HL-60/S4 (cell line): Measurements from ENCODE around the gene SMTNL2.
"Not testable (repeated sequence)": the region's sequence is repeated elsewhere in the genome, so short reads cannot be mapped to it uniquely, and the experiment has no call there.

ENCODE experiments used
- in situ Hi-C: fragments of 300-500 bp; cut with MboI; formaldehyde crosslinking; loops from 2 replicates; pipeline ENCODE4 v1.14.3; 2022; ENCODE audit warnings: low sequenced_read_pairs

The SMTNL2 gene

GRCh38 chr17:4559966-4560365, 24.4 kb upstream of the SMTNL2 start:
- in situ Hi-C loops: no loop called here

GRCh38 chr17:4560421-4560820, 23.9 kb upstream of the SMTNL2 start, which contains the start of gene GGT6:
GGT6 (minus strand) TSS chr17:4560577; CDS start chr17:4560521, 56 bp downstream.
- in situ Hi-C loops: no loop called here

DNA sequence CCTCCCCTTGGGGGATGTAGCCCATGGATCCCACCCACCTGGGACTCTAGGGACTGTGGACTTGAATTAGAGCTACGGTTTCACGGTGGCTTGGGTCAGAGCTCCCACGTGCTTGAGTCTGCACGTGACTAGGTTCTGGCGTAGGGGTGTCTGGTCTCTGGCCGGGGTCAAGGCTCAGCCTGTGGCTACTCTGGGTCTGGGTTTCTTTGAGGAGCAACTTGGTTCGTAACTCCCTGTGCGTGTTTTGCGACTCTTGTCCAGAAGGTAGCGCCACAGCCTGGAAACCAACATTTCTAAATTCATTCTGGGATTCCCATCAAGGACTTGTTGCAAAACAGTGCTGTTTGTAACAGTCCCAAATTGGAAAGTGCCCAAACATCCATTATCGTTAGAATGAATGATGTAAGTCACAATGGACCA, 23.5 kb upstream of the SMTNL2 start:
- in situ Hi-C loops: no loop called here

DNA sequence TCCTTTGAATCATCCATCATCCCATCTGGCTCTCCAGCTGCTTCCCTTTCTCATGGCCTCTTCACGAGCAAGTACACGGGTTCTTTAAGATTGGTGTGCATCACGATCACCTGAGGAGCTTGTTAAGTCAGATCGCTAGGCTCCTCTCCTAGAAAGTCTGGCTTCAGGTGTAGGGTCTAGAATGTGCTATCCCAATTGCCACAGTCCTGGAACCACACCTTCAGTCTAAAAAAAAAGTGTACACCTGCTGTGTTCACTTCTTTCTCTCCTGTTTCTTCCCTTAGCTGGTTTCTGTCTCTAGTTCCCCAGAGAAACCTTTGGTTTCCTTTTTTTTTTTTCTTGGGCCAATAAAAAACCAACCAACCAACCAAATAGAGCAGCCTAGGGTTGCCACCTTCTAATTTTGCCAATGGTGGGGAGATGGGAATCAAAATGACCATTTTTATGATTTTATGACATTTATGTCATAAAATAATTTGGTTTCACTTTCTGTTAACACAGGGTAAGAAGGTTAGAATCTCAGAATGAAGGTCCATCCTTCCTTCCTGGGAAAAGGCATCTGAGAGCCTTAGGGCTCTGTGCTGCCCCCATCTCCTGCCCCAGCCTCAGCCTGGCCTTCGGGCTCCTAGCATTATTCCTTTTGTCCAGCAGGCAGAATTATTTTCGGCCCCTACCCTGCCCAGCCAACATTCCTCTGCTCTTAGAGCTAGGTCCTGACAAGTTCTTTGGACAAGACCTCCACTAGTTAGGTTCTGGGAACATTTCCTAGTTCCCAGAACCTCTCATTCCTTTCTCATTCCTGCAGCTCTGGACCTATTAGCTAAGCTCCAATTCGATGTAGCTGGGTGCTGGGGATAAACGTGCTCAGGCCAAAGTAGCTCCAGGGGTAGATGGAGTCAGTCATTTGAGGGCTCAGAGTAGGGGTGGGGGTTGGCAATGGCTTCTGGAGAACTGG, 22.0 kb upstream of the SMTNL2 start:
- in situ Hi-C loops: no loop called here

DNA sequence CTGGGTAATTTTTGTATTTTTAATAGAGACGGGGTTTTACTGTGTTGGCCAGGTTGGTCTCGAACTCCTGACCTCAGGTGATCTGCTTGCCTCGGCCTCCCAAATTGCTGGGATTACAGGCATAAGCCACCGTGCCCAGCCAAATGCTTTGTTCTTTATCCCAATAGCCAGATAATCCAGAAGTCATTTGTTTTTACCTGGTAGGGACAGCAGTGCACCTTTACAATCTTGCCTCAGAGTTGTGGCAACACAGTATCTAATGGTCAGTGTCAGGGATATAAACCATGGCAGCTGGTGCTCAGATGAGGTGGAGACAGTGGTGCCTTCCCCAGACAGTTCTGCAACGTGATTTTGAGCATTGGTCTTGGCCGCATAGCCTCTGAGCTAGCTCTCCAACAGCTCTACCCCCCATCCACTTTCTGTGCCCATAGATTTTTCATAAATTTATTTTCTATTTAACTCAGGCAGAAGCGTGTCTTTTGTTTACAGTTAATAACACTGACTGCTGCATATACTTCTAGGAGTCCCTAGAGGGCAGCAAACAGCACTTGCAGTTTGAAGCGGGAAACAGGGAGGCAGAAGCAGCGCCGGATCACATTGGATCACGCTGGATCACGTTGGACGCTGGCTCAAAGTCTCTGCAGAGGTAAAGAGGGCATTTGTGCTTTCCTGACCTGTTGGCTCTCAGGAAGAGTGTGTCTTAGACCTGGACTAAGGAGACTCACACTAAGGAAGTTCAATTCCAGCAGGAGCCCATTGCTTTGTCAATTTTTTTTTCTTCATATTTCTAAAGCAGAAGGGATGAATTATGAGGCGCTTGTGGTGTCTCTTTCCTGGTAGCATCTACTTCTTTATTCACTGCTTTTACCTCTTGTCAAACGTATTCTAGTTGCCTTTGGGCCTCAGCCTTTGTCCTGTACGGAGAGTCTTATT, 18.9 kb upstream of the SMTNL2 start:
- in situ Hi-C loops: no loop called here

DNA sequence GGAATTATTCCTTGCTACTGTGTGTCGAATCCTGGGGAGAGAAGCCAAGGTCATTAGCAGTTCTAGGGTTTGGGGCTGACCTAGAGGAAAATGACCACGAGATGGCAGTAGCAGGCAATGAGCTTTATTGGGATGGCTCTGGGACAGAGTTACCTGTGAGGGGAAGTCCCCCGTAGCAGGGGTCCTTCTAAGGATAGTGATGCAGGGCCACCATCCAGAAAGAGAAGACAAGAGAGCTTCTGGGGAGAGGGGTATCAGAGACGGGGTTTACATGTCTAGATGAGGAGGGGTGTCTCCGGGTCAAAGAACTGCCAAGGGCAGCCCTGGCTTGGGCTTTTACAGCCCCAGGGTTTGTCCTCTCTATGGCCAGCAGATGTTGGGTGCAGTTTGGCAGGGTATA, 17.5 kb upstream of the SMTNL2 start:
- in situ Hi-C loops: no loop called here

DNA sequence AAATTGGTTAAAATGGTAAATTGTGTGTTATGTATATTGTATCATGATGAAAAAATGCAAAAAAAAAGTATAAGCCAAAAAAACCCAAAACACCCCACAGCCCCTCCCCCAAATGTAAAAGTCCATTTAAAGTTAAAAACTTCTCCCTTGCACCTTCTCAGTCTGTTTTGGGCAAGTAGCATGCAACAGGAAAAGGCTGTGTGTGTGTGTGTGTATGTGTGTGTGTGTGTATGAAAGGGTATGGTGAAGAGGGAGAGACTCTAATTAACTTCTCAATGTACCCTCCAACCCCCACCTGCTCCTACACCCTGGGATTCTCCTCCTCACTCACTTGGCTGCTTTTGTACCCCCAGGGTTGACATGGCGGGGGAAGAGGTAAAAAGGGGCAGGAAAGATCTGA, 14.7 kb upstream of the SMTNL2 start:
- in situ Hi-C loops: no loop called here

GRCh38 chr17:4572131-4572530, 12.2 kb upstream of the SMTNL2 start:
- in situ Hi-C loops: no loop called here

- in situ Hi-C loops: no loop called here
These were observed 11.2 kb upstream of the SMTNL2 start for GRCh38 chr17:4573115-4573514.

DNA sequence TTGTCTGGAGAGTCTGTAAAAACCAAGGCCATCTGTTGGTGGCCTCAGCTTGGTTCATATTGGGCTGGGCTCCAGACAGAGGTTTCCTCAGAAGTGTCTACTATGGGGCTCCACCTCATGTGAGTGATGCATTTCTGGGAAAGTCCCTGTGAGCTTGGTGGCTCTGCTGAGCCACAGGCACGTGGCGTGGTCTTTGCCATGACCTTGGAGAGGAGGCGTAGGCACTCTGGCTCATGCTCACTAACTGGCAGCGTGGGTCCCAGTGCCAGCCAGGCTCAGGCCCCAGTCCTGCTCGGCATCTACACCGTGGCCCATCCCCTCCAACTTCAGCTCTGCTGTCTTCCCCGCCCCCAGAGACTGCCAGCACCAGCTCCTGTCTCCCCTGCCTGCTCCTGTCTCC, 10.7 kb upstream of the SMTNL2 start:
- in situ Hi-C loops: no loop called here

DNA sequence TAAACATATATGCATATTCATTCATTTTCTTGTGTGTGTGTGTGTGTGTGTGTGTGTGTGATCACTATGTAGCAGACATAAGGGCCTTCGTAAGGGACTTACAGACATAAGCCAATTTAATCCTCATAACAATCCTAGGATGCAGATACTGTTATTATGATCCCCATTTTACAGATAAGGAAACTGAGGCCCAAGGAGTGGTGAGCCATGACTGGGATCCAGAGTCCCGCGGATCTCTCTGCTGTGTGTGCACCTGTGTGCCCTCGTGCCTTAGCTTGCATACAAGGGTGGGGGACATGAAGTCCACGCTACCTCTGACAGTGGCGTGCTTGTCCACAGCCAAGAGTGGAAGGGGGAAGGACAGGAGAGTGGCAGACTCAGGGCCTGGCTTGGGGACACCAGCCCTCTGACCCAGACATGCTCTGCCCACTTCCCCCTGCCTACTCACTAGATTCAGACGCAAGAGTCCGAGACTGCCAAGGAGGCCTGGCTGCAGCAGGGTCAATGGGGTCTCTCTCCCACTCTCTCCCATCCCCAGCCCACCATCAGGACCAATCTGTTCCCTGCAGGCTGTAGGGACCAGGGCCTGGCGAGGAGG, 9.8 kb upstream of the SMTNL2 start:
- in situ Hi-C loops: no loop called here

DNA sequence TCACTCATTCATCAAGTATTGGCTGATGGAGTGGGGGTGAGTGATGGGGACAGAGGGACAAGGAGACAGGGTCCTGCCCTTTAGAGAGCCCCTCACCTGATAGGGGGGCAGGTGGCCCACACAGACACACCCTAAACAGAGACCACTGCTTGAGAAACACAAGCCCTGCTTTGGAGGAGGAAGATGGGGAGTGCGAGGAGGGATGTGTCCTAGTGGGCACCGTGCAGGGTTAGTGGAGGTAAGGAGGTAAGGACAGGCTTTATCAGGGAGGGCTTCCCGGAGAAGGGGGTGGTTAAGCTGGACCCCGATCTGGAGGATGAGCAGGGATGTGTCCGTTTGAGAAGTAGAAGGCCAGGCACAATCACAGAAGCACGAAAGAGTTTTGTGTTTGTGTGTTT, 8.2 kb upstream of the SMTNL2 start:
- in situ Hi-C loops: no loop called here

GRCh38 chr17:4576729-4577322, 7.5 kb upstream of the SMTNL2 start:
- in situ Hi-C loops: no loop called here

- in situ Hi-C loops: no loop called here
These were observed 6.8 kb upstream of the SMTNL2 start for GRCh38 chr17:4577386-4577993.

- in situ Hi-C loops: not testable (repeated sequence)
These were observed 6.0 kb upstream of the SMTNL2 start for GRCh38 chr17:4578349-4578748.

DNA sequence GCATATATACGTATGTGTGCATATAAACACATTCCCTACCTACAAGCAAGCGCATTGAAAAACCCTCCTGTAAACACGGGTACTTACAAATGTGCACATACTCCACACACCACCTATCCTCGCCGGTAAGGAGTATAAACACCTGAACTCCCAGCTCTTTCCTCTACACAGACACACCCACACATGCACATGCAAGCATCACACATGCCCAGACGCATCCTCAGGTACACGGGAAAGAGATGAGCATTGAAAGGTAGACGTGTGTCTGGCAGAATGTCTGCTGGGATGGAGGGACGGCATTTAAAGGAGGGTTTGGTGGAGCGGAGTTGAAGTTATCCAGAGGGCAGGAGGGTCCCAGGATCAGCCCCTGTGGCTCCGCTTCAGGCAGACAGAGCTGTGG, 4.7 kb upstream of the SMTNL2 start:
- in situ Hi-C loops: no loop called here

- in situ Hi-C loops: no loop called here
These were observed 4.0 kb upstream of the SMTNL2 start for GRCh38 chr17:4580291-4580690.

DNA sequence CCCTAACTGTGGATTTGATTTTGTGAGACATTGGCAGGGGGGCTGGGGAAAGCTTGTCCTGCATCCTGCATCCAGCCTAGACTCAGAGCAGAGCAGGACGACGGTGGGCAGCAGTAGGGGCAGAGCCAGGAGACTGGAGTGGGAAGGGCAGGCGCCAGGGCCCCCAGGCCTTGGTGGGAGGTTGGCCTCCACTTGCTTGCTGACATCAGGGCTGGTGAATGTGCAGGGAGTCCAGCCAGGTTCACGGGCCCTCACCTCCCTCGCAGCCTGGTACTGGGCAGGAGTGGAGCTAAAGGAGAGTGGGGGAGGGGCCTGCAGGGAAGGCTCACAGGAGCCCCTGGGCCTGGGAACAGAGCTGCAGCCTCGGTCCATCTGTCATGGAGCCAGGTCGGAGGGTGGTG, 2.2 kb upstream of the SMTNL2 start:
- in situ Hi-C loops: no loop called here

DNA sequence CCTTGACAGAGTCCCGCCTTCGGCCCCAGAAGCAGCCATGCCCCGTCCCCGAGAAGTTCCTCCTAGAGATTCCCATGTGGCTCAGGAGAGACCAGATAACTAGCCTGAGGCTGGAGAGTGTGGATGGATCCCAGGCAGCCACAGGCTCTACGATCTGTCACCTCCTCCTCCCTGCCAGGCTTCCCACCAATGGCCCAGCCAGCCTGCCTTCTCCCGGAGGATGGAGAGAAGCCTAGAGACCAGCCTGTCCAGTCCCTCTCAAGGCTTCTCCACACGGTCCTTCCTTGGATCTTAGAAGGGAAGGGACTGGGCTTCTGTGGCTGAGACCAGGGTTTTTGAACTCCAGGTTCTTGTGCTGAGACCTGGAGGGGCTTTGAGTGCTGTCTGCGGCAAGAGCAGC, 1.6 kb upstream of the SMTNL2 start:
- in situ Hi-C loops: no loop called here

DNA sequence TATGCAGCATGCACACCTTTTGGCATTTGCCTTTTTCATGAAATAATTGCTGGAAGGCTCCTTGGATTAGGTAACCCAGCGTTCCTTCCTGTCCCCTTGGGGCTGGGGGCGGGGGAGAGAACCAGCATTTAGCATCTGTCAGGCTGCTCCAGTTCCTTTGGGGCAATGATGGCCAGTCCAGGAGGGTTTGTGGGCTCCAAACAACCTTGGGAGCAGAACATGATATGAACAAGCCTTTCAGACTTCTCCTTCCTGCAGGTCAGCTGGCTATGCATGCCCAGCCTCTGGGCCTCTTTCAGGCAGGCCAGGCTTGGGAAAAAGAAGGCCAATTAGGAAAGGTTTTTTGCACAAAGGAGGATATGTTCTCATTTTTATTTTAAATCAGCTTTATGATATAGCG, 1.1 kb upstream of the SMTNL2 start:
- in situ Hi-C loops: no loop called here

DNA sequence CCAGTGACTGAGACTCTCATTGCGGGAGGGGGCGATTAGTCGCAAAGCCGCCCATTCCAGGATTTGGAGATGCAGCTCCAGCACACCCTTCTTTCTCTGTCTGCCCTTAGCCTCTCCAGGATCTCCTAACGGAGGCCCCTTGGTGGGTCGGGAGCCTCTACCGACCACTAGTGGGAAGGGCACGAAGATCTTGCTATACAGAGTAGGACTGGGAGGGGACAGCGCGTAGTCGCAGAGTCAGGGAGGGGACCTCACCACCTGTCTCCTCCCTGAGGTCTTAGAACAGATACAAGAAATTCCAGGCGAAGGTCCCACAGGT, 588 bp upstream of the SMTNL2 start:
- in situ Hi-C loops: no loop called here
